Measurements from ENCODE around the gene PAX8.

The PAX8 gene

DNA sequence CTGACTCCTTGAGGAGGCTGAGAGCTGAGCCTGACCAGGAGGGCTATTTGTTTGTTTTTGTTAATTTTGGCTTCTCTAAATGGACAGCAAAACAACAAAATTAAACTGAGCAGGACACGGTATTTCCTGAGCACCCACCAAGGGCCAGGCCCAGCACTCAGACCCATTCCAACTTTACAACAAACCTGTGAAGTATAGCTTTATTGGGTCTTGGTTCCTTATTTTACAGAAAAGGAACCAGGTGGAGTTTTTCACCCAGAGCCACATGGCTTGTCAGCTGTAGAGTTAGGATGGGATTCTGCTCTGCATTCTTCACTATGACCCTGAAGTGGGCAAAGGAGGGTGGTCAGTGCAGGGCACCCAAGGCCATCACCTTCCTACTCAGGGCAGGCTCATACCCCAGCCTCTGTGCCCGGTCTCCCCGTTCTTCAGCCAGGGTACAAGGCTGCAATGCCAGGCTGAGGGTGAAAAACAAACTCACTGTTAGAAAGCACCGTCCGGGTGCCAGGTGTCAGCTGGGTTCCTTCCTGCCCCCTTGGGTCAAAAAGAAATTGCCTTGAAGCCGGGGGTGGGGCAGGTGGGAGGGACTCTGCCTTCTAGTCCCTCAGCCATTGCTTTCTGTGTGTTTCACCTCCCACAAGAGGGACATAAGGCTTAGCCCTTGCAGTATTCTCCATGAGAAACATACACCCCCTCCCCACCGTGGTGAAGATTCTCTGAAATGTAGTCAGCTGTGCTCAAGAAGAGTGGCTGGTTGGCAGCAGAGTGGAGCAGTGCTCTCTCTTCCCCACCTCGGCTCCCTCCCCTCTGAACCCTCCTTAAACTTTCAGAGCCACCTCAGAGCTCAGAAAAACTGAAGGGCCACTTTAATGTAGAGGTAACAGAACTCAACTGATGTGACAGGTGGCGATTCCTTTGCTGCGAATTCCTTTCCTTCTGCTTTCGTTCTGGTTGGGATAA, 102.7 kb downstream of the PAX8 start:
- TF ChIP-seq CSDC2 (CRISPR knock-in tag; IDR thresholded peaks at IDR 0.05) (no peak), ZC3H10 (CRISPR knock-in tag; IDR thresholded peaks at IDR 0.05) (no peak), ARNTL (CRISPR knock-in tag; IDR thresholded peaks at IDR 0.05; ENCODE audit: borderline replicate concordance, low read depth) (no peak), ZNF70 (CRISPR knock-in tag; IDR thresholded peaks at IDR 0.05) (no peak), CSRNP3 (CRISPR knock-in tag; IDR thresholded peaks at IDR 0.05) (no peak), ZNF565 (CRISPR knock-in tag; conservative IDR thresholded peaks at IDR 0.05; ENCODE audit: low read depth) (no peak), TCF4 (CRISPR knock-in tag; IDR thresholded peaks at IDR 0.05; ENCODE audit: borderline replicate concordance) (no peak), CREB5 (CRISPR knock-in tag; IDR thresholded peaks at IDR 0.05; ENCODE audit: low read depth) (no peak), GLIS3 (CRISPR knock-in tag; IDR thresholded peaks at IDR 0.05) (no peak), ZFP30 (CRISPR knock-in tag; IDR thresholded peaks at IDR 0.05) (no peak), ZFP3 (CRISPR knock-in tag; IDR thresholded peaks at IDR 0.05) (no peak), BACH2 (CRISPR knock-in tag; IDR thresholded peaks at IDR 0.05; ENCODE audit: borderline replicate concordance) (no peak), ISL1 (CRISPR knock-in tag; IDR thresholded peaks at IDR 0.05) (no peak), SNAI2 (CRISPR knock-in tag; IDR thresholded peaks at IDR 0.05) (no peak), RARB (CRISPR knock-in tag; IDR thresholded peaks at IDR 0.05) (no peak), OSR1 (CRISPR knock-in tag; IDR thresholded peaks at IDR 0.05) (no peak), POU6F1 (CRISPR knock-in tag; IDR thresholded peaks at IDR 0.05; ENCODE audit: borderline replicate concordance, low read depth) (no peak)
- TF ChIP-seq, protein P1, sequence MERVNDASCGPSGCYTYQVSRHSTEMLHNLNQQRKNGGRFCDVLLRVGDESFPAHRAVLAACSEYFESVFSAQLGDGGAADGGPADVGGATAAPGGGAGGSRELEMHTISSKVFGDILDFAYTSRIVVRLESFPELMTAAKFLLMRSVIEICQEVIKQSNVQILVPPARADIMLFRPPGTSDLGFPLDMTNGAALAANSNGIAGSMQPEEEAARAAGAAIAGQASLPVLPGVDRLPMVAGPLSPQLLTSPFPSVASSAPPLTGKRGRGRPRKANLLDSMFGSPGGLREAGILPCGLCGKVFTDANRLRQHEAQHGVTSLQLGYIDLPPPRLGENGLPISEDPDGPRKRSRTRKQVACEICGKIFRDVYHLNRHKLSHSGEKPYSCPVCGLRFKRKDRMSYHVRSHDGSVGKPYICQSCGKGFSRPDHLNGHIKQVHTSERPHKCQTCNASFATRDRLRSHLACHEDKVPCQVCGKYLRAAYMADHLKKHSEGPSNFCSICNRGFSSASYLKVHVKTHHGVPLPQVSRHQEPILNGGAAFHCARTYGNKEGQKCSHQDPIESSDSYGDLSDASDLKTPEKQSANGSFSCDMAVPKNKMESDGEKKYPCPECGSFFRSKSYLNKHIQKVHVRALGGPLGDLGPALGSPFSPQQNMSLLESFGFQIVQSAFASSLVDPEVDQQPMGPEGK (CRISPR knock-in tag; IDR thresholded peaks at IDR 0.05; ENCODE audit: borderline replicate concordance), result no peak
- TF ChIP-seq, protein P2, sequence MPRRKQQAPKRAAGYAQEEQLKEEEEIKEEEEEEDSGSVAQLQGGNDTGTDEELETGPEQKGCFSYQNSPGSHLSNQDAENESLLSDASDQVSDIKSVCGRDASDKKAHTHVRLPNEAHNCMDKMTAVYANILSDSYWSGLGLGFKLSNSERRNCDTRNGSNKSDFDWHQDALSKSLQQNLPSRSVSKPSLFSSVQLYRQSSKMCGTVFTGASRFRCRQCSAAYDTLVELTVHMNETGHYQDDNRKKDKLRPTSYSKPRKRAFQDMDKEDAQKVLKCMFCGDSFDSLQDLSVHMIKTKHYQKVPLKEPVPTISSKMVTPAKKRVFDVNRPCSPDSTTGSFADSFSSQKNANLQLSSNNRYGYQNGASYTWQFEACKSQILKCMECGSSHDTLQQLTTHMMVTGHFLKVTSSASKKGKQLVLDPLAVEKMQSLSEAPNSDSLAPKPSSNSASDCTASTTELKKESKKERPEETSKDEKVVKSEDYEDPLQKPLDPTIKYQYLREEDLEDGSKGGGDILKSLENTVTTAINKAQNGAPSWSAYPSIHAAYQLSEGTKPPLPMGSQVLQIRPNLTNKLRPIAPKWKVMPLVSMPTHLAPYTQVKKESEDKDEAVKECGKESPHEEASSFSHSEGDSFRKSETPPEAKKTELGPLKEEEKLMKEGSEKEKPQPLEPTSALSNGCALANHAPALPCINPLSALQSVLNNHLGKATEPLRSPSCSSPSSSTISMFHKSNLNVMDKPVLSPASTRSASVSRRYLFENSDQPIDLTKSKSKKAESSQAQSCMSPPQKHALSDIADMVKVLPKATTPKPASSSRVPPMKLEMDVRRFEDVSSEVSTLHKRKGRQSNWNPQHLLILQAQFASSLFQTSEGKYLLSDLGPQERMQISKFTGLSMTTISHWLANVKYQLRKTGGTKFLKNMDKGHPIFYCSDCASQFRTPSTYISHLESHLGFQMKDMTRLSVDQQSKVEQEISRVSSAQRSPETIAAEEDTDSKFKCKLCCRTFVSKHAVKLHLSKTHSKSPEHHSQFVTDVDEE (CRISPR knock-in tag; IDR thresholded peaks at IDR 0.05), result no peak
- ATAC-seq, result no peak

- no peak for ATAC-seq
- TF ChIP-seq ZFP30 (CRISPR knock-in tag; IDR thresholded peaks at IDR 0.05) (no peak), BACH2 (CRISPR knock-in tag; IDR thresholded peaks at IDR 0.05; ENCODE audit: borderline replicate concordance) (no peak), POU6F1 (CRISPR knock-in tag; IDR thresholded peaks at IDR 0.05; ENCODE audit: borderline replicate concordance, low read depth) (no peak), ZNF70 (CRISPR knock-in tag; IDR thresholded peaks at IDR 0.05) (no peak), TOX (CRISPR knock-in tag; IDR thresholded peaks at IDR 0.05; ENCODE audit: borderline replicate concordance) (no peak), ZNF565 (CRISPR knock-in tag; conservative IDR thresholded peaks at IDR 0.05; ENCODE audit: low read depth) (no peak)
- TF ChIP-seq, protein P1 (CRISPR knock-in tag; IDR thresholded peaks at IDR 0.05; ENCODE audit: borderline replicate concordance), result no peak
These were observed 103.6 kb downstream of the PAX8 start for GRCh38 chr2:113175042-113175628.
